Measurements from ENCODE around the gene TUFT1.
A peak's percentile ranks its signal among the peaks of the same experiment; 100 is the strongest.

Gene TUFT1

DNA sequence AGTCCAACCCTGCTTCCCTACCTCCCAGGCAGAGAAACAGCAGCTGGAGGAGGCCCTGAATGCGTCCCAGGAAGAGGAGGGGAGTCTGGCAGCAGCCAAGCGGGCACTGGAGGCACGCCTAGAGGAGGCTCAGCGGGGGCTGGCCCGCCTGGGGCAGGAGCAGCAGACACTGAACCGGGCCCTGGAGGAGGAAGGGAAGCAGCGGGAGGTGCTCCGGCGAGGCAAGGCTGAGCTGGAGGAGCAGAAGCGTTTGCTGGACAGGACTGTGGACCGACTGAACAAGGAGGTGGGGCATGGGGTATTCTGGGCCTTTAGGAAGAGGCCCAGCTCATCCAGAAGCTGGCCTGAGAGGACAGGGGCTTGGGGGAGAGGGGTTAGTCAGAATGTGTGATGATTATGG, 9.6 kb upstream of the TUFT1 start:
- POLR2A ChIA-PET, result no interaction called here
- no peak for DNase-seq (ENCODE audit: extremely low spot score)
- CTCF ChIA-PET, result interaction anchor here (1.3 to 1.4 kb wide), 3 partner anchors 10 to 13 kb away, joined by 3 to 4 read pairs (median 3); no protein-coding TSS in a partner anchor
- TF ChIP-seq, protein P1, sequence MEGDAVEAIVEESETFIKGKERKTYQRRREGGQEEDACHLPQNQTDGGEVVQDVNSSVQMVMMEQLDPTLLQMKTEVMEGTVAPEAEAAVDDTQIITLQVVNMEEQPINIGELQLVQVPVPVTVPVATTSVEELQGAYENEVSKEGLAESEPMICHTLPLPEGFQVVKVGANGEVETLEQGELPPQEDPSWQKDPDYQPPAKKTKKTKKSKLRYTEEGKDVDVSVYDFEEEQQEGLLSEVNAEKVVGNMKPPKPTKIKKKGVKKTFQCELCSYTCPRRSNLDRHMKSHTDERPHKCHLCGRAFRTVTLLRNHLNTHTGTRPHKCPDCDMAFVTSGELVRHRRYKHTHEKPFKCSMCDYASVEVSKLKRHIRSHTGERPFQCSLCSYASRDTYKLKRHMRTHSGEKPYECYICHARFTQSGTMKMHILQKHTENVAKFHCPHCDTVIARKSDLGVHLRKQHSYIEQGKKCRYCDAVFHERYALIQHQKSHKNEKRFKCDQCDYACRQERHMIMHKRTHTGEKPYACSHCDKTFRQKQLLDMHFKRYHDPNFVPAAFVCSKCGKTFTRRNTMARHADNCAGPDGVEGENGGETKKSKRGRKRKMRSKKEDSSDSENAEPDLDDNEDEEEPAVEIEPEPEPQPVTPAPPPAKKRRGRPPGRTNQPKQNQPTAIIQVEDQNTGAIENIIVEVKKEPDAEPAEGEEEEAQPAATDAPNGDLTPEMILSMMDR (IDR thresholded peaks at IDR 0.05; ENCODE audit: control extremely low read depth, extremely low read depth, low read depth, missing control alignments), result no peak

DNA sequence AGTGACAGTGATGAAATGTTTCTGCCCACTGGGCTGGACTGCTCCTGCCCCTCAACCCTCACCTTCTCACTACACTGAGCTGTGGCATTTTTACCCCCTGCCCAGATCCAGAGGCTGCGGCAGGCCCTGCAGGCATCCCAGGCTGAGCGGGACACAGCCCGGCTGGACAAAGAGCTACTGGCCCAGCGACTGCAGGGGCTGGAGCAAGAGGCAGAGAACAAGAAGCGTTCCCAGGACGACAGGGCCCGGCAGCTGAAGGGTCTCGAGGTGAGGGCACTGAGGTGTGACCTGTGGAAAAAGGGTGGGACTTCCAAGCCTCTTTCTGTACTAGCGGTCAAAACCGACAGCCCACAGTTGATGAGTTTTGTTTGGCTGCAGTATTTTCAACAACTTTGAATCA, 6.2 kb upstream of the TUFT1 start:
- ChIA-PET POLR2A (no interaction called here), CTCF (interaction anchor here (1.1 to 1.7 kb wide), 3 partner anchors 34 to 348 kb away, joined by 3 to 4 read pairs (median 3); no protein-coding TSS in a partner anchor)
- TF ChIP-seq, protein P1 (IDR thresholded peaks at IDR 0.05; ENCODE audit: control extremely low read depth, extremely low read depth, low read depth, missing control alignments), result no peak
- DNase-seq (ENCODE audit: extremely low spot score), result no peak

- DNase-seq (ENCODE audit: extremely low spot score), result peak; percentile 77
- ChIA-PET POLR2A (no interaction called here), CTCF (interaction anchor here (0.6 to 3.2 kb wide), 14 partner anchors 11 to 318 kb away, joined by 3 to 20 read pairs (median 4); partner anchors contain the start of gene THEM5)
- TF ChIP-seq, protein P1 (IDR thresholded peaks at IDR 0.05; ENCODE audit: control extremely low read depth, extremely low read depth, low read depth, missing control alignments), result peak; percentile 90
Measured at GRCh38 chr1:151534662-151535278, 5.3 kb upstream of the TUFT1 start.

DNA sequence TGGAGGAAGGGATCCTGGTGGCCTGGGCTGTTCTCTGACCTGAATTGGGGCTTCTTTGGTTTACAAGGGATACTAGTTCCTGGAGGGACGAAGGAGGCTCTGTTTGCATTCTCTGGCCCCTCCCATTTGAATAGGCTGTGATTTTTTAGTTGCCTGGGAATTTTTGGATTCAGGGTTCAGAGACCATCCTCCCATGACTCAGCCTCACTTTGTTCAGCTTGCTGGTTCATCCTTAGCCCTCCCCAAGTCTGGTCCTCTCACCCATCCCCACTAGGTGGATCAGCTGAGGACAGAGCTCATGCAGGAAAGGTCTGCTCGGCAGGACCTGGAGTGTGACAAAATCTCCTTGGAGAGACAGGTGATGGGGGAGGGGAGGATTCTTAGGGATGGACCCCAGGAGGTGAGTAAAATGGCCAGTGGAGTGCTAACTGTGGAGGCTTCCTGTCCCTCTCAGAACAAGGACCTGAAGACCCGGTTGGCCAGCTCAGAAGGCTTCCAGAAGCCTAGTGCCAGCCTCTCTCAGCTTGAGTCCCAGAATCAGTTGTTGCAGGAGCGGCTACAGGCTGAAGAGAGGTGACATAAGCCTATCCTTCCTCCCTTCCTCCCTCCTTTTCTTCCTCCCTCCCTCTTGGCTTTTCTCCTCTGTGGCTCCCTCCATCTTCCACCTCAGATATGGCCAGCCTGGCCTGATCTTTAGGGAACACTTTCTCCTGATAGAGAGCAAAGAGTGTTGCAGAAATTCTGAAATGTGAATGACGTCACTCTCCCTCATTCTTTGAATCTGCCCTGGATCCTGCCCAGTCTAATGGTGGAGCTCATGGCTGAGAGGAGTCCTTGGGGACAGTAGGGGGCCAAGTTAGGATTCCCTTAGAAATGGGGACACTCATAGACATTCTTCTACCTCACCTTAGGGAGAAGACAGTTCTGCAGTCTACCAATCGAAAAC, 4.5 kb upstream of the TUFT1 start:
- CTCF ChIA-PET, result interaction anchor here (0.6 to 3.2 kb wide), 16 partner anchors 10 to 318 kb away, joined by 3 to 20 read pairs (median 4); partner anchors contain the start of gene THEM5
- POLR2A ChIA-PET, result no interaction called here
- TF ChIP-seq, protein P1 (IDR thresholded peaks at IDR 0.05; ENCODE audit: control extremely low read depth, extremely low read depth, low read depth, missing control alignments), result no peak
- DNase-seq (ENCODE audit: extremely low spot score), result no peak

DNA sequence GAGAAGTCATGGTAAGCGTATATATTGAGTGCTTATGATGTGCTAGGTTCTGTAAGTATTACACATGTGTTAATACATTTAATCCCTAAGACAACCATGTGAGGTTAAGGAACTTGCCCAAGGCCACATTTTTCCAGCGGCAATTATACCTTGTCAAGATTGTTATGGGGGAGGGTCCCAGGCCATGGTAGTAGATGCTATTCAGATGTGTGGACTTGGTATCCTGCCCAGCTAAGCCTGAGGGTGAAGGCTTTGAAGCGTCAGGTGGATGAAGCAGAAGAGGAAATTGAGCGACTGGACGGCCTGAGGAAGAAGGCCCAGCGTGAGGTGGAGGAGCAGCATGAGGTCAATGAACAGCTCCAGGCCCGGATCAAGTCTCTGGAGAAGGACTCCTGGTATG, 3.6 kb upstream of the TUFT1 start:
- POLR2A ChIA-PET, result no interaction called here
- CTCF ChIA-PET, result interaction anchor here (0.8 to 3.2 kb wide), 5 partner anchors 16 to 198 kb away, joined by 3 to 20 read pairs (median 3); no protein-coding TSS in a partner anchor
- DNase-seq (ENCODE audit: extremely low spot score), result no peak
- TF ChIP-seq, protein P1 (IDR thresholded peaks at IDR 0.05; ENCODE audit: control extremely low read depth, extremely low read depth, low read depth, missing control alignments), result no peak

DNA sequence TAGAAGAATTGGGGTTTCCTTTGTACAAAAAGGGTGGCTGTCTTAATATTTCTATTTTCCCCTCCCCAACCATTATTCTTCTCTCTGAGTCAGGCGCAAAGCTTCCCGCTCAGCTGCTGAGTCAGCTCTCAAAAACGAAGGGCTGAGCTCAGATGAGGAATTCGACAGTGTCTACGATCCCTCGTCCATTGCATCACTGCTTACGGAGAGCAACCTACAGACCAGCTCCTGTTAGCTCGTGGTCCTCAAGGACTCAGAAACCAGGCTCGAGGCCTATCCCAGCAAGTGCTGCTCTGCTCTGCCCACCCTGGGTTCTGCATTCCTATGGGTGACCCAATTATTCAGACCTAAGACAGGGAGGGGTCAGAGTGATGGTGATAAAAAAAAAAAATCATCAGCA, 3.0 kb upstream of the TUFT1 start:
- POLR2A ChIA-PET, result no interaction called here
- DNase-seq (ENCODE audit: extremely low spot score), result no peak
- TF ChIP-seq, protein P1 (IDR thresholded peaks at IDR 0.05; ENCODE audit: control extremely low read depth, extremely low read depth, low read depth, missing control alignments), result no peak
- CTCF ChIA-PET, result interaction anchor here (0.8 to 3.2 kb wide), 7 partner anchors 10 to 464 kb away, joined by 3 to 20 read pairs (median 3); no protein-coding TSS in a partner anchor

All from GM10248 (cell line).